ENCODE measurements around the gene CPAMD8. TPM values are rescaled to one million over a fixed set of nuclear protein-coding genes. Genes with fewer than 3 reads are reported as not detected.
A peak's percentile ranks its signal among the peaks of the same experiment; 100 is the strongest.

The CPAMD8 gene
- total and polyA plus RNA-seq, 2 of the 8 experiments (the other 6 are each of a cell fraction or from before 2014, with no cell fraction given) = 6.1 to 9.2 TPM

DNA sequence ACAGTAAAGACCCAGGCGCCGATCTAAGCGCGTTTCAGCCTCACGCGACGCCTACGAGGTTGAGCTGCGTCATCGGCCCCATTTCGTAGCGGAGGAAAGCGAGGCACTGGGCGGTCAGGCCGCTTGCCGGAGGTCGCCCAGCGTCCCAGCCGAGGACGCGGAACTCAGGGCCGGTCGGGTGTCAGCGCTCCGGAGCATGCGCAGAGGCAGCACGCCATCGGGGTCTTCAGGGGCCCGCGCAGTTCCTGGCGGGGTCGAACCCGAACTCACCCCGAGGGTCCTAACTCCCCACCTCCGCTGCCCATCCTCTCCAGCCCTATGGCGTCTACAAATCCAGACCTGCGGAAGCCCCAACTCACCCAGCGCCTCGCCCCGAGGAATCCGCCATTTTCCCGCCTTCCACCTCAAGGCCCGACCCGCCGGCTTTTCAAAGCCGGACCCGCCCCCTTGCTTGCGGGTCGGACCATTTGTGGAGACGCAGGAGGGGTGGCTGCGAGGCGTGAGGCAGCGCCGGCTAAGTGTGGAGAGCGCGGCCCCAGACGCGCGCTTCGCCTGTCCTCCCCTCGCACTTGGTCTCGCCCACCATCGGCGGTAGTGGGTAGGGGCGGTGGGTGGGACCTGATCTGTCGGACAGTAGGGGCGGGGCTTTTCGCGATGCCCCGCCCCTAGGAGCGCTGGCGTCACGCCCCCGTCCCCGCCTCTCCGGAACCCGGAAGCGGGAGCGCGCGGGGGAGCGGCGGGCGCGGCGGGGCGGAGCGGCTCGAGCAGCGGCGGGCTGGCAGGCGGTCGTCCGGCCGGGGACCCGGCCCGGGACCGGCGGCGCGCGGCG, 48.6 kb upstream of the CPAMD8 start, which contains the start of the genes HAUS8 and MYO9B (continued):
- TF ChIP-seq, protein P1, sequence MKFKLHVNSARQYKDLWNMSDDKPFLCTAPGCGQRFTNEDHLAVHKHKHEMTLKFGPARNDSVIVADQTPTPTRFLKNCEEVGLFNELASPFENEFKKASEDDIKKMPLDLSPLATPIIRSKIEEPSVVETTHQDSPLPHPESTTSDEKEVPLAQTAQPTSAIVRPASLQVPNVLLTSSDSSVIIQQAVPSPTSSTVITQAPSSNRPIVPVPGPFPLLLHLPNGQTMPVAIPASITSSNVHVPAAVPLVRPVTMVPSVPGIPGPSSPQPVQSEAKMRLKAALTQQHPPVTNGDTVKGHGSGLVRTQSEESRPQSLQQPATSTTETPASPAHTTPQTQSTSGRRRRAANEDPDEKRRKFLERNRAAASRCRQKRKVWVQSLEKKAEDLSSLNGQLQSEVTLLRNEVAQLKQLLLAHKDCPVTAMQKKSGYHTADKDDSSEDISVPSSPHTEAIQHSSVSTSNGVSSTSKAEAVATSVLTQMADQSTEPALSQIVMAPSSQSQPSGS (IDR thresholded peaks at IDR 0.05; ENCODE audit: low read length) = 0 out of 2 replicates have a peak, but pooled peaks have one; percentile 21
- TF ChIP-seq PHF8 (conservative IDR thresholded peaks at IDR 0.05; ENCODE audit: low read depth, low read length) = peak; percentile 94
- TF ChIP-seq NRF1 (IDR thresholded peaks at IDR 0.05; ENCODE audit: low read depth, low read length) = peak; percentile 91
- no peak for TF ChIP-seq TEAD4 (IDR thresholded peaks at IDR 0.05; ENCODE audit: low read depth, low read length)
- TF ChIP-seq CTCF (IDR thresholded peaks at IDR 0.05; ENCODE audit: control extremely low read depth in 1 of 3, insufficient read depth in 1 of 3, low read depth in 1 of 3, low read length in 3 of 3) = no peak
- TF ChIP-seq CEBPB (IDR thresholded peaks at IDR 0.05; ENCODE audit: low read depth, low read length) = no peak
- no peak; a peak in 2 of 4 replicates for TF ChIP-seq SIN3A (conservative IDR thresholded peaks at IDR 0.05 in 1 of 2, IDR thresholded peaks at IDR 0.05 in 1 of 2; ENCODE audit: low read depth in 1 of 2, low read length in 2 of 2)
- TF ChIP-seq RBBP5 (IDR thresholded peaks at IDR 0.05; ENCODE audit: borderline replicate concordance, low read depth, low read length) = no peak; the same call in 1 of the 2 replicates
- TF ChIP-seq NANOG (IDR thresholded peaks at IDR 0.05; ENCODE audit: insufficient read depth, low read depth, low read length, poor library complexity, severe bottlenecking) = no peak
- no peak for TF ChIP-seq TCF12 (IDR thresholded peaks at IDR 0.05; ENCODE audit: low read depth, low read length)
- TF ChIP-seq ZNF274 (IDR thresholded peaks at IDR 0.05; ENCODE audit: borderline replicate concordance, extremely low read depth, low read length) = no peak
- peak; percentile 58 for TF ChIP-seq EGR1 (IDR thresholded peaks at IDR 0.05; ENCODE audit: borderline replicate concordance, low read depth, low read length)
- TF ChIP-seq BRCA1 (IDR thresholded peaks at IDR 0.05; ENCODE audit: low read depth, low read length) = no peak
- TF ChIP-seq GABPA (IDR thresholded peaks at IDR 0.05; ENCODE audit: borderline replicate concordance, insufficient read depth, low read length) = no peak
- no peak; a peak in 1 of 4 replicates for TF ChIP-seq HDAC2 (IDR thresholded peaks at IDR 0.05; ENCODE audit: borderline replicate concordance in 1 of 2, low read depth in 2 of 2, low read length in 2 of 2)
- TF ChIP-seq RNF2 (IDR thresholded peaks at IDR 0.05; ENCODE audit: borderline replicate concordance, low read depth, low read length, missing control alignments, poor library complexity, severe bottlenecking) = no peak
- TF ChIP-seq SP1 (IDR thresholded peaks at IDR 0.05; ENCODE audit: low read depth, low read length) = peak; percentile 91
- peak; percentile 66 for TF ChIP-seq MAX (IDR thresholded peaks at IDR 0.05)

Measured in H1 (cell line).